Measurements from ENCODE around the gene LMX1A.

The LMX1A gene

DNA sequence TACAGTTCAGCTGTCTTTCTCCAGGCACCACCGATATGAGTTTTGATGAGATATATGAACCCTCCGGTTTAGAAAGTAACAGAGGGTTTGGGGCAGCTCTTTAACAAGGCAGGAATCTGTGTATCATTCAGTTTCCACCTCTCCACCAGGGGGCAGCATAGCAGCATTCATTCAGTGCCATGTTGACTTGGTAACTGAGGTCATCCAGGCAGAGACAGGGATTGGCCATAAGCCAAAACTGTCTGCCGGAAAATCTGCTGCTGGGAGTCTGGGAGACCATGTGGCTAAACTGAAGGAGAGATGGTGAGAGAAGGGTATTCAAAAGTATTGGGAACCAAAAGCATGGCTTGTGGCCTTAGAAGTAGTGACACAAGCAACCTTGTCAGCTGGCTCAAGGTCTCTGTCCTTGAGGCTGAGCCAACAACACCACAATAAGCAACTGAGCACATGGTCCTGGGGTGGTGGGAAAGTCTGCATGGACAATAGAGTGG, 98.5 kb downstream of the LMX1A start:
- DNase-seq, result peak; percentile 14

- no peak for DNase-seq
Observed at GRCh38 chr1:165254896-165255625, 101.5 kb downstream of the LMX1A start.

- DNase-seq, result no peak
Observed at GRCh38 chr1:165254376-165254775, 102.1 kb downstream of the LMX1A start.

- DNase-seq, result no peak
Observed at GRCh38 chr1:165253818-165254254, 102.7 kb downstream of the LMX1A start.

GRCh38 chr1:165248969-165249571, 107.4 kb downstream of the LMX1A start:
- DNase-seq, result no peak

DNA sequence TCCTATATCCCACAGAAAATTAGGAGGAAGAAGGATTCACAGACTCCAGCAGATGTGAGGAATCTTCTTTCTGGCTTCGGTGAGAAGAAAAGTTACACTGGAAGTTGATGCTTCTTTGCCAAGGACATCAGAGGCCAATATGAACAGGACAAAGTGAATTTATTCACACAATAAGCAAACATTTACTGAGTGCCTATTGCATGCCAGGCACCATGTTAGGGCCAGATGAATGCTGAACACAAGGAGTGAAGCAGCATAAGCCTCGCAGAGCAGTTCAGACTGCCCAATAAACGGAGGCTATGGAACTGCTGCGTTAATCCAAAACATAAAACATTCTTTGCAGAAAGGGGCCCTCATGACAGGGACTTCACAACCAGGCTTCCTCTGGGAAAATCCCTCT, 114.6 kb downstream of the LMX1A start:
- DNase-seq, result no peak

- DNase-seq, result no peak
Observed at GRCh38 chr1:165241321-165241720, 115.2 kb downstream of the LMX1A start.

- DNase-seq, result no peak
Observed at GRCh38 chr1:165240492-165240891, 116.0 kb downstream of the LMX1A start.

GRCh38 chr1:165239873-165240272, 116.6 kb downstream of the LMX1A start:
- no peak for DNase-seq

DNA sequence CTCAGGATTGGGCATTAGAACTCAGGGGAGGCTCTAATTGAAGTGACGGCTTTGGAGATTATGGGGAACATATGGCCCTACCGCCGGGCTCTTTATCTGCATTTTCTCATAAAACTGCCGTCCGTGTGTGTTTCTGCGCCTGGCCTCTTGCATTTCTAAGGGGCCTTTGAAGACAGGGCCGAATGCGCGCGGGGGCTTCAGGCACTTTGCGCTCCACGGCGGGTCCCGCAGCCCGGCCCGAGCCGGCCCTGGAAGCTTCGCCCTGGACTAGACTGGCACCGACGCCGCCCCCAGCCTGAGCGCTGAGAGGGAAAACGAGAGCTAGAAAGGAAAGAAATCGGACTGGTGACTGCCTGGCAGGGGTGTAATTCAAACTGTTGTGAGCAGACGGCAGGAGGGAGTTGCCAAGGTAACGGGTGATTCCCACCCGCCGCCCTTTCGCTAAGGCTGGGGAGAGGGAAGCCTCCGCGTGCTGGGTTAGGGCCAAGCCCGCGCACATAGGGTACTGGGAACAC, 120.7 kb downstream of the LMX1A start:
- no peak for DNase-seq

- DNase-seq, result no peak
Observed at GRCh38 chr1:165235155-165235776, 121.2 kb downstream of the LMX1A start.

DNA sequence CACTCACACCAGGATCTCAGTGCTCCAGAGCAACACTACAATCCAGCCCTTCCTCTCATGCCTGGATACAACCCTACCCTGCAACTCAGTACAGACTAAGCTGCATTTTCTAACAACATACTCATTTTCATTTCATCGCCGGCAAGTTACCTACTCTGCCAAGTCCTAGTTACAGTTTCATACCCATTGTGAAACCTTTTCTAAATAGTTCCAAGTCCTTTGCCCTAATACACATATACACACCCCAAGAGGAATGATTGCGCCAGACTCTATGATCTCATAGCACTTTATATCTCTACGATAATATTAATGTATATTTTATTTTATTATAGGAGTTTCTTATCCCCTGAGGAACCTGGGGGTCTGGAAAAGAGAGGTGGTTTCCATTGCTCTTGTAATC, 122.4 kb downstream of the LMX1A start:
- DNase-seq, result no peak

GRCh38 chr1:165228676-165229075, 127.8 kb downstream of the LMX1A start:
- no peak for DNase-seq

DNA sequence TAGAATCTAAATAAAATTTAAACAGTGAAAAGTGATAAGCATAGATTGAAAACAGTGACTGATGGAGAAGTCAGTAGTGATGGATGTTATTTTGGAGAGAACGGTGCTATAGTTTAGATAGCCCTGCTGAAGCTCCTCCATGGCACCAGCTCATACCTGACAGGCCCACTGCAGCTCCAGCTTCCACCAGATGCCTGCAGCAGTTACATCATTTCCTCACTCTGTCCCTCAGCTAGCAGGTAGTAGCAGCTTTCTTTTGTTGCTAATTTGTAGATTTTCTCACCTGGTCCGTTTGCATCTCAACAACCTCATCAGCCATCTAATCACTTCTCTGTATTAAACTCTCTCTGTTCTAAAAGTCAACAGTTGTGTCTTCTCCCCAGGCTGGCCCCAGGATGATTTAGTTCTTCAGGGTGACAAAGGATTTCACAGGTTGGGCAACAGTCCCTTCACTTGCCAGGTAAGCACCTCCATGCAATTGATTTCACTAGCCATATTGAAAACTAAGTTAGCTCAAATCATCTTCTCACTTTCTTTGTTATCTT, 128.3 kb downstream of the LMX1A start:
- DNase-seq, result no peak

- no peak for DNase-seq
Observed at GRCh38 chr1:165226326-165226725, 130.2 kb downstream of the LMX1A start.

GRCh38 chr1:165225650-165226049, 130.9 kb downstream of the LMX1A start:
- no peak for DNase-seq

- no peak for DNase-seq
Observed at GRCh38 chr1:165225062-165225461, 131.5 kb downstream of the LMX1A start.

- DNase-seq, result no peak
Observed at GRCh38 chr1:165224504-165224903, 132.0 kb downstream of the LMX1A start.

GRCh38 chr1:165222580-165222979, 133.9 kb downstream of the LMX1A start:
- DNase-seq, result no peak

GRCh38 chr1:165218731-165219130, 137.8 kb downstream of the LMX1A start:
- no peak for DNase-seq

- DNase-seq, result no peak
Observed at GRCh38 chr1:165217958-165218357, 138.6 kb downstream of the LMX1A start.

DNA sequence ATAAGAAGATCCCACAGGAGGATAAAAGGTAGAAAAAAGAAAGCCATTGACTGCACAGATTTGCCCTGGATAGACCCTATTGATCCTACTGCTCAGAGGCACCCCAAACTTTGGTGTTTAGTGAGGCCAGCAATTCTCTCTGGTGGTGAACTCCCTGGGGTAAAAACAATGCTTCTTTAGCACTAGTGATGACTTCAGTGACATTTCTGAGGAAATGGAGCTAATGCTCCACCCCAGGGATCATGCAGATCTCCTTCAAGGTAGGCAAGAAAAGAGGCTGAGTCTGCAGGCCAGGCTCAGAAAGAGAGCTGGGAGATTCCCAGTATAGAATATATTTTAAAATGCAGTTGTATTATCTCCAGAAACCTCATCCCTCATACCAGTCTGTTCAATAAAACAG, 140.3 kb downstream of the LMX1A start:
- no peak for DNase-seq

- DNase-seq, result no peak
Observed at GRCh38 chr1:165215676-165216075, 140.8 kb downstream of the LMX1A start.

DNA sequence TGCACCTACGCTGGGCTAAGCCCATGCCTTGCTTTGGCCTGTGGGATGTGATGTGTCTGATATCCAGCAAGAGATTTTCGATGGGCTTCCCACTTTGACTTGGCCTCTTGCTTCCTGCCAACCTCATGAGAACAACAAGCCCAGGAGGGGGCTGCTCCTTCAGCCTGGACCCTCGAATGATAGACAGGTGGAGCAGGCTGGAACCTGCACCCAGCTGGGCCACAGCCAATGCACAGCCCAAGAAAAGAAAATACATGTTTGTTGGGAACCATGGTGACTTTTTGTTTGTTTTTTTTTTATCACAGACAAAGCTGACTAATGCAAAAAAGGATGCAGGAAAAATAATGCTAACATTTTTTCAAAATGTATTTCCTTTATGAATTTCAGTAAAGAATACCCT, 144.3 kb downstream of the LMX1A start:
- no peak for DNase-seq

Measured in stimulated activated CD4-positive, alpha-beta T cell treated with anti-CD3 and anti-CD28 coated beads, Interleukin-4, amount 100 ng/mL, for 24 hours (primary cell).